NCI-H2107 treated with DMSO at 0.1 percent for 48 hours (cell line): ENCODE measurements around the gene FAM90A26.
"Not testable (repeated sequence)": the region's sequence is repeated elsewhere in the genome, so short reads cannot be mapped to it uniquely, and the experiment has no call there.

ENCODE experiments used
- DNase-seq: peaks from one replicate; lab custom pipeline; 2025; ENCODE audit not compliant: unreplicated experiment; lab: John Stamatoyannopoulos, UW

FAM90A26 gene

GRCh38 chr4:9169791-9170459 is at the start of gene FAM90A26:
TSS of gene FAM90A26 (plus strand) at chr4:9170409. CDS start at chr4:9173173, 2,764 bp downstream.
- not testable (repeated sequence) for DNase-seq

GRCh38 chr4:9122711-9123110 is 47.5 kb upstream of the FAM90A26 start:
- not testable (repeated sequence) for DNase-seq

GRCh38 chr4:9123572-9124007 is 46.6 kb upstream of the FAM90A26 start:
- DNase-seq = not testable (repeated sequence)

- not testable (repeated sequence) for DNase-seq
These were observed 44.5 kb upstream of the FAM90A26 start for GRCh38 chr4:9125601-9126161.

GRCh38 chr4:9131420-9131819 is 38.8 kb upstream of the FAM90A26 start:
- not testable (repeated sequence) for DNase-seq

GRCh38 chr4:9132849-9133248 is 37.4 kb upstream of the FAM90A26 start:
- DNase-seq = not testable (repeated sequence)

- not testable (repeated sequence) for DNase-seq
These were observed 36.2 kb upstream of the FAM90A26 start for GRCh38 chr4:9134011-9134410.

- peak; percentile 2 for DNase-seq
These were observed 35.7 kb upstream of the FAM90A26 start for GRCh38 chr4:9134556-9134955.

GRCh38 chr4:9141050-9141449 is 29.2 kb upstream of the FAM90A26 start:
- DNase-seq = not testable (repeated sequence)

- not testable (repeated sequence) for DNase-seq
These were observed 27.4 kb upstream of the FAM90A26 start for GRCh38 chr4:9142786-9143185.

GRCh38 chr4:9143421-9144080 is 26.7 kb upstream of the FAM90A26 start:
- no peak for DNase-seq

GRCh38 chr4:9146967-9147366 is 23.2 kb upstream of the FAM90A26 start:
- DNase-seq = no peak

GRCh38 chr4:9147368-9147767 is 22.8 kb upstream of the FAM90A26 start:
- DNase-seq = not testable (repeated sequence)

GRCh38 chr4:9148611-9149409 is 21.4 kb upstream of the FAM90A26 start:
- not testable (repeated sequence) for DNase-seq

- DNase-seq = not testable (repeated sequence)
These were observed 18.4 kb upstream of the FAM90A26 start for GRCh38 chr4:9151809-9152179.

GRCh38 chr4:9152180-9153007 is 17.8 kb upstream of the FAM90A26 start:
- DNase-seq = not testable (repeated sequence)

GRCh38 chr4:9153008-9153570 is 17.1 kb upstream of the FAM90A26 start:
- DNase-seq = peak; percentile 23

- not testable (repeated sequence) for DNase-seq
These were observed 16.5 kb upstream of the FAM90A26 start for GRCh38 chr4:9153571-9154157.

- not testable (repeated sequence) for DNase-seq
These were observed 14.9 kb upstream of the FAM90A26 start for GRCh38 chr4:9155101-9155886.
